ENCODE results near the gene SHISAL2B. TPM values are rescaled to one million over a fixed set of nuclear protein-coding genes. Genes with fewer than 3 reads are reported as not detected.
A peak's percentile ranks its signal among the peaks of the same experiment; 100 is the strongest.
"Not testable (repeated sequence)": the region's sequence is repeated elsewhere in the genome, so short reads cannot be mapped to it uniquely, and the experiment has no call there.

SHISAL2B gene
- not detected for polyA plus RNA-seq (2013, experiment 1 of 2; ENCODE audit: insufficient read length)
- not detected for polyA plus RNA-seq (2013, experiment 2 of 2; ENCODE audit: insufficient read length)

- peak; percentile 9 for DNase-seq
These were observed at the start of gene SHISAL2B for GRCh38 chr5:64690417-64691151. TSS of gene SHISAL2B (plus strand) at chr5:64690503. CDS start at chr5:64690624, 121 bp downstream.

- DNase-seq: no peak
These were observed 45.5 kb upstream of the SHISAL2B start for GRCh38 chr5:64644831-64645230.

- DNase-seq: no peak
These were observed 44.1 kb upstream of the SHISAL2B start for GRCh38 chr5:64646169-64646568.

- DNase-seq: no peak
These were observed 40.8 kb upstream of the SHISAL2B start for GRCh38 chr5:64649512-64649911.

GRCh38 chr5:64653766-64654560 is 36.3 kb upstream of the SHISAL2B start:
- DNase-seq: no peak

- DNase-seq: no peak
These were observed 35.8 kb upstream of the SHISAL2B start for GRCh38 chr5:64654561-64654938.

GRCh38 chr5:64655596-64655995 is 34.7 kb upstream of the SHISAL2B start:
- no peak for DNase-seq

- no peak for DNase-seq
These were observed 31.0 kb upstream of the SHISAL2B start for GRCh38 chr5:64659289-64659688.

GRCh38 chr5:64663181-64663580 is 27.1 kb upstream of the SHISAL2B start:
- peak; percentile 7 for DNase-seq

GRCh38 chr5:64665243-64665642 is 25.1 kb upstream of the SHISAL2B start:
- no peak for DNase-seq

GRCh38 chr5:64666078-64666477 is 24.2 kb upstream of the SHISAL2B start:
- DNase-seq: peak; percentile 55

- no peak for DNase-seq
These were observed 23.2 kb upstream of the SHISAL2B start for GRCh38 chr5:64667068-64667467.

- DNase-seq: no peak
These were observed 20.0 kb upstream of the SHISAL2B start for GRCh38 chr5:64670277-64670676.

- DNase-seq: no peak
These were observed 18.6 kb upstream of the SHISAL2B start for GRCh38 chr5:64671678-64672077.

- DNase-seq: no peak
These were observed 11.9 kb upstream of the SHISAL2B start for GRCh38 chr5:64678374-64678773.

GRCh38 chr5:64680289-64680688 is 10.0 kb upstream of the SHISAL2B start:
- DNase-seq: no peak

- no peak for DNase-seq
These were observed 7.7 kb upstream of the SHISAL2B start for GRCh38 chr5:64682608-64683007.

GRCh38 chr5:64685866-64686265 is 4.4 kb upstream of the SHISAL2B start:
- no peak for DNase-seq

- no peak for DNase-seq
These were observed 1.9 kb upstream of the SHISAL2B start for GRCh38 chr5:64688391-64688790.

- DNase-seq: no peak
These were observed 1.3 kb upstream of the SHISAL2B start for GRCh38 chr5:64688965-64689364.

- DNase-seq: no peak
These were observed 243 bp upstream of the SHISAL2B start for GRCh38 chr5:64690104-64690416.

- no peak for DNase-seq
These were observed 988 bp downstream of the SHISAL2B start for GRCh38 chr5:64691291-64691690.

GRCh38 chr5:64693636-64694035 is 3.3 kb downstream of the SHISAL2B start:
- no peak for DNase-seq

- not testable (repeated sequence) for DNase-seq
These were observed 6.1 kb downstream of the SHISAL2B start for GRCh38 chr5:64696414-64696813.
